NCI-H187 (cell line): ENCODE measurements around the gene EBF3.

Source experiments
- DNase-seq, 2 experiments: peaks; one replicate each; lab custom pipeline; 2025; lab: John Stamatoyannopoulos, UW

EBF3 gene

GRCh38 chr10:129853562-129853903, 110.5 kb downstream of the EBF3 start:
- DNase-seq: no peak

- no peak for DNase-seq
These were observed 111.1 kb downstream of the EBF3 start for GRCh38 chr10:129852829-129853561.

- no peak for DNase-seq
These were observed 112.0 kb downstream of the EBF3 start for GRCh38 chr10:129851941-129852640.

- no peak for DNase-seq
These were observed 113.3 kb downstream of the EBF3 start for GRCh38 chr10:129850790-129851189.

- no peak for DNase-seq
These were observed 113.8 kb downstream of the EBF3 start for GRCh38 chr10:129850316-129850715.

- no peak for DNase-seq
These were observed 114.2 kb downstream of the EBF3 start for GRCh38 chr10:129849853-129850252.

GRCh38 chr10:129849452-129849750, 114.7 kb downstream of the EBF3 start:
- no peak for DNase-seq

- no peak for DNase-seq
These were observed 115.2 kb downstream of the EBF3 start for GRCh38 chr10:129848696-129849451.

GRCh38 chr10:129847741-129848483, 116.2 kb downstream of the EBF3 start:
- no peak for DNase-seq

GRCh38 chr10:129846991-129847391, 117.1 kb downstream of the EBF3 start:
- no peak for DNase-seq

- no peak for DNase-seq
These were observed 118.8 kb downstream of the EBF3 start for GRCh38 chr10:129845111-129845753.

GRCh38 chr10:129844216-129844766, 119.8 kb downstream of the EBF3 start:
- no peak for DNase-seq

- DNase-seq: no peak
These were observed 120.4 kb downstream of the EBF3 start for GRCh38 chr10:129843702-129844101.

GRCh38 chr10:129843131-129843541, 120.9 kb downstream of the EBF3 start:
- DNase-seq: no peak

GRCh38 chr10:129842031-129842430, 122.0 kb downstream of the EBF3 start:
- DNase-seq: no peak

GRCh38 chr10:129841590-129841989, 122.5 kb downstream of the EBF3 start:
- no peak for DNase-seq

- DNase-seq: no peak
These were observed 123.0 kb downstream of the EBF3 start for GRCh38 chr10:129841071-129841470.

- no peak for DNase-seq
These were observed 123.9 kb downstream of the EBF3 start for GRCh38 chr10:129840196-129840590.

GRCh38 chr10:129839285-129840195, 124.5 kb downstream of the EBF3 start:
- no peak for DNase-seq

GRCh38 chr10:129838794-129839193, 125.3 kb downstream of the EBF3 start:
- no peak for DNase-seq
